Measurements from ENCODE around the gene SLC25A20.

DNA sequence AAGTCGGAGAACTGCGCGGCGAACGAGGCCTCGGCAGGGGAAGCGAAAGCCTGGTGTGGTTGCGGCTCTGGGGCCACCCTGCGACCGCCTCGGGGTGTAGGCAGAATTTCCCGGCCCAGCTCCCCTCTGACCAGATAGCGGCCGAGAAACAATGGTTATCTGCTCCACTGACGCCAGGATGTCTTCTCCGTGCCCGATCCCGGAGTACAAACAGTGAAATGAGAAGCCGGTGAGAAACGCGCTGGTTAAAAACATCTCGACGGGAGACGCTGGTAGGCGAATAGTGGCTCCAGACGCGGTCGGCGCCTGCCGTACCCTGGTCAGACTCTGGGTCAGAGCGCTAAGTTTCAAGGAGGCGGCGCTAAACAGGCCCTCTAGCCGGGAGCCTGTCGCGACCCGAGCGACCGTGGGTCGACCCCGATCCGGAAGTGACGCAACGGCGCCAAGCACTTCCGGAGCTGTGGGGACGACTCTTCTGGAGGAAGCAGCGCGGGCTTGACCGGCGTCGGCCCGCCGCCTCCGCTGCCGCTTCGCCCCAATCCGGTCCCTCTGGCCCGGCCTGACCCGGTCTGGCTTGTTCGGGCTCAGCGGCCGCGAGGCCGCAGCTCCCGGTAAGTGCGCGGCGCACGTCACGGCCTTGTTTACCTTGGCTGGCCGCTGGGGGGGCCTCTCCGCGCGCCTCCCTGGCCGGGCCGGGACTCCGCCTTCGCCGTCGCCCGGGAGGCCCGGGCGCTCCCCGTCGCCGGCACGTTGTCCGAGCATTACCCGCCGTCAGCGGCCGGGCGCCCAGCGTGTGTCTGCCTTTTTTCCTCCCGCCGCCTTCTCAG is 19.9 kb upstream of the SLC25A20 start, which contains the start of gene ARIH2:
- TF ChIP-seq POLR2A (IDR thresholded peaks at IDR 0.05) (peak; percentile 85), CTCF (IDR thresholded peaks at IDR 0.05) (peak in 1 of 4 donors; percentile 7)
